COLO668 (cell line): Measurements from ENCODE around the gene PLCD3.

Experiments
- DNase-seq: peaks from one replicate; lab custom pipeline; 2025; ENCODE audit not compliant: unreplicated experiment; lab: John Stamatoyannopoulos, UW

Gene PLCD3

DNA sequence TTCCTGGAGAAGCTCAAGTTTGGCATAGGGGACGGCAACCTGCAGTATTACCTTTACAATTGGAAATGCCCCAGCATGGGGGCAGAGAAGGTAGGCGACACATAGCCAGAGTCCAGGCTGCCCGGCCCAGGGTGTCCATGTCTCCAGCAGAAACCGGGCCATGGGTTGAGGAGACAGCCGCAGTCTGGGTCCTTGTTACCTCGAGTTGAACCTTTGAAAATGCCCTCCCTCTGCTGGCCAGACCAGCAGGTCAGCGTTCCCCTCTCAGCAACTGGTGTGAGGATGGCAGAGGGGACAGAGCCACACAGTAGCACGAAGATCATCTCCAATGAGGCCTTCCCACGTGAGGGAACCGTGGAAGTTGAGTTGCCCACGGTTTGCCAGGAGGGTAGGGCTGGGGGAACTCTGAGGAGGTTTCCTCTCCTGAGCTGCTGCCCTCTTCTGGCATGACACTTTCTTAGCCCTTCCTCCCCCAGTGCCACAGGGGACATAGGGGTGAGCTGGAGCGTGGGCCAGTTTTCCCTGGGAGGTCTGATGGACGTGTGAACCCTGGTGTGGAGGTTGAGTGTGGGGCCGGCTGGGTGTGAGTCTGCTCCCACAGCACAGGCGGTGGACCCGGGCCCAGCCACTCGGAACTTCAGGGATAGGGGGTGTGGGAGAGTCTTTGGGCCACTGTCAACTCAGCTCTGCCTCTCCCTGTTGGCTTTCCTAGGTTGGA, 27.2 kb downstream of the PLCD3 start:
- DNase-seq = no peak

DNA sequence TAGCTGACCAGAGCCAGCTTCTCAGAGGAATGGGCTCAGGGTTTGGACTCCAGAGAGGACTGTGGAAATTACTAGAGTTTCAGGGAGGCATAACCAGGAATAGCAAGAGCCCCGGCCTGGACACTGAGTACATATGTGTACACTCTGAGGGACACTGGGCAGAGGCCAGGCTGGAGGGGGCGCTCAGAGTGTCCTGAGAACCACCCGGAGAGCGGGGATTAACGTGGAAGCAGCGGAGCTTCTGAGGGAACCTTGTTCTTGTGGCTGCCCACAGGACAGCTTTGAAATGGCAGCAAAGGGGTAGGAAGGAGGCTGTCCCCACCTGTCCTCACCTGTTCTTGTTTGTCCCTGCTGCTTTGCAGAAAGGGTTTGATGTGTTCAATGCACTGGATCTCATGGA, 27.8 kb downstream of the PLCD3 start:
- DNase-seq = no peak

GRCh38 chr17:45104029-45104428, 28.3 kb downstream of the PLCD3 start:
- no peak for DNase-seq

DNA sequence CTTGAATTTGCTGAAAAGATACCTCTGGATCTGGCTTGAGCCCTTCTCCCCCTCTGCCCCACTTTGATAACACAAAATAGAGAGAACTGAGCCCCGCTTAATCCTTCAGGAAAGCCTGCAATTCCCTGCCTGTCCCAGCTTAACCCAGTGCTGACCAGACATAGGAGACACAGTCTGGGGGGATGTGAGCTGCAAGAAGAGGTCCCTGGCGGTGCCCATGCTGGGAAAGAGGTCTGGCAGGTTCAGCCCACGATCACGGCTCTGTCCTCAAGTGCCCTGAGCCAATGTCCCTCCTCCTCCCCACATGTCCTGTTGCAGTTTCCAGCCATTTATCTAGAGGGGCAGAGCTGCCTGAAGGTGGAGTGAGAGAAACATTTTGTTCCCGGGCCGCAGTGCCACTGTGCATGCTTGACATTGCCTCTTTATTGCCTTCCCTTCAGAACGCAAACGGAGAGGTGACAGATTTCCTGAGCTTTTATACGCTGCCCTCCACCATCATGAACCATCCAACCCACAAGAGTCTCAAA, 29.0 kb downstream of the PLCD3 start:
- no peak for DNase-seq

GRCh38 chr17:45102856-45103255, 29.5 kb downstream of the PLCD3 start:
- no peak for DNase-seq

GRCh38 chr17:45101883-45102811, 30.2 kb downstream of the PLCD3 start:
- DNase-seq = no peak

- no peak for DNase-seq
Measured at GRCh38 chr17:45101546-45101882, 30.8 kb downstream of the PLCD3 start.

DNA sequence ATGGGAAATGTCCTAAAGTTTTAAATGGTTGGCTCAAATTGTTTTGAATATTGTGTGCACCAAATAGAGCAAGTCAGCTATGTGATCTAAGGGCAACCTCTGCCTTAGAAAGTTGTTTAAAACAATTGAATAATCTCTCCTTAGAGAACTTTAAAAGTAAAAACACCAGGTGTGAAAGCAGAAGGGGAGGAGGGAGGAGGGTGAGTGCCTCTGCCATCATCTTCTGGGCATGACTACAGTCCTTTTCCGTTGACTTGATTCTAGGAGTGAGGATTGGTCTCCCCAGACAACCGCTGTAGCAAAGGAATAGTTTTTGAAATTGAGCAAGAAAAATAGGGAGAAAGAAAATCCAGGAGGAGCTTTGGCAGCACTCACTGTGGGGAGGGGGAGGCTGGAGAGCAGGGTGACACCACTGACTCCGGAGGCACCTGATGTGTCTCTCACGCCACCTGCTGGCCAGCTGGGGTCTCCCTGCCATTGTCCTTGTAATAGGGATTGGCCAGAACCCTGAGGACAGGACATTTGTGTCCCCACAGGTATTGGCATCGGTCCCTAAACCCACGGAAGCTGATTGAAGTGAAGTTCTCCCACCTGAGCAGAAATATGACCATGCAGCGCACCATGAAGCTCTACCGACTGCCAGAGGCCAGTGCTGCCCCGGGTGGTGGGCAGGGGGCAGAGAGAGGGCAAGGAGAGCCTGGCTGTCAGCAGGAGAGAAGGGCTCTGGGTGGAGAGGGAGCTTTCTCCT, 33.3 kb downstream of the PLCD3 start:
- peak; percentile 75 for DNase-seq

- DNase-seq = no peak
Measured at GRCh38 chr17:45098081-45098868, 34.0 kb downstream of the PLCD3 start.

DNA sequence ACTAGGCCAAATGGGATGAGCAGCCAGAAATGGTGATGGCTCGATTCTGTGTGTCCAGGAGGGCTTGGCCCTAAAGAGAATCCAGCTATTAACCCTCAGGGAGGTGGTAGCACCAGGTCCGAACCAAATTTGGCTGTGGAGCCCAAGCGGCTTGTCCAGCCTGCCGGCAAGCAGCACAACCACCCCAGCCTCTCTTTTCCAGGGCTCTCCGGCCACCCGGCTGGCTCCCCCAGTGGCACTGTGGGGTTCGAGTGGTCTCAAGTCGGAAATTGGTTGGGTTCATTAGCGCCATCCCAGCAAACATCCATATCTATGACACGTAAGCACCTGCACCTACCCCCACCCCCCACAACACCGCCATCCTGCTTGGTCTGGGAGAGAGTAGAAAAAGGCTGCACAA, 35.4 kb downstream of the PLCD3 start:
- no peak for DNase-seq

DNA sequence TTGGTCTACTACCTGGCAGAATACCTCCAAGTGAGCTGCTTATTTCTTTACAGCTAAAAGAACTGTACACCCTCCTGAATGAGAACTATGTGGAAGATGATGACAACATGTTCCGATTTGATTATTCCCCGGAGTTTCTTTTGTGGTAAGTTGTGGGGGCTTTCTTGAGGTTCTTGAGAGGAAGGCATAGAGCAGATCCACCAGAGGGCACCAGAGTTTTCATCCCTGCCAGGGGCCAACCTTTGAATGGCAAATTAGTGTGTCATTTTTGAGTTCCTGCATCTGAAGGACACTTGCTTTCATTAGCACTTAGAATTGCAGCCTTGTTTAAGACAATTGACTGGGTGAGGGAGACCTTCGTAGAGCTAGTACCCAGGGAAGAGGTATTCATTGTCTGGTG, 36.2 kb downstream of the PLCD3 start:
- DNase-seq = no peak

GRCh38 chr17:45093444-45094110, 38.7 kb downstream of the PLCD3 start:
- no peak for DNase-seq

GRCh38 chr17:45092911-45093430, 39.3 kb downstream of the PLCD3 start:
- DNase-seq = no peak

GRCh38 chr17:45091778-45092425, 40.4 kb downstream of the PLCD3 start:
- no peak for DNase-seq

- no peak for DNase-seq
Measured at GRCh38 chr17:45090711-45091110, 41.6 kb downstream of the PLCD3 start.

GRCh38 chr17:45088741-45089140, 43.6 kb downstream of the PLCD3 start:
- DNase-seq = no peak

GRCh38 chr17:45087978-45088377, 44.3 kb downstream of the PLCD3 start:
- DNase-seq = no peak

- no peak for DNase-seq
Measured at GRCh38 chr17:45087504-45087975, 44.8 kb downstream of the PLCD3 start.

GRCh38 chr17:45086865-45087503, 45.3 kb downstream of the PLCD3 start:
- DNase-seq = no peak
